Mucosa of rectum (tissue), 2 donors: ENCODE data around the gene TRIM24.
"Not testable (repeated sequence)": the region's sequence is repeated elsewhere in the genome, so short reads cannot be mapped to it uniquely, and the experiment has no call there.

Experiments
- H3K27ac ChIP-seq, 2 donors: one replicate each; pipeline ENCODE4 v1.7.0; 2013; ENCODE audit warnings: inconsistent platforms in 2 of 2, low read depth in 2 of 2, low read length in 2 of 2
- H3K27me3 ChIP-seq, 2 donors: one replicate each; pipeline ENCODE4 v1.7.0; 2013; ENCODE audit warnings: low read length in 2 of 2; ENCODE audit not compliant: control insufficient read depth in 2 of 2, insufficient read depth in 2 of 2
- H3K36me3 ChIP-seq, 2 donors: one replicate each; pipeline ENCODE4 v1.7.0; 2013; ENCODE audit warnings: low read length in 2 of 2; ENCODE audit not compliant: control insufficient read depth in 2 of 2, insufficient read depth in 2 of 2
- H3K4me1 ChIP-seq, 2 donors: one replicate each; pipeline ENCODE4 v1.7.0; 2013; ENCODE audit warnings: low read length in 2 of 2, mild to moderate bottlenecking in 1 of 2; ENCODE audit not compliant: control insufficient read depth in 2 of 2, insufficient read depth in 2 of 2
- H3K4me3 ChIP-seq, 2 donors: one replicate each; pipeline ENCODE4 v1.7.0; 2013; ENCODE audit warnings: low read length in 2 of 2
- H3K9ac ChIP-seq, 2 donors: one replicate each; pipeline ENCODE4 v1.7.0; 2013; ENCODE audit warnings: low read length in 2 of 2, low read depth in 1 of 2, mild to moderate bottlenecking in 1 of 2
- H3K9me3 ChIP-seq, 2 donors: one replicate each; pipeline ENCODE4 v1.7.0; 2013; ENCODE audit warnings: low read length in 2 of 2; ENCODE audit not compliant: control insufficient read depth in 2 of 2
- donor health status: healthy.
- donor health status: Normal muscosa, but diverticular disease.

TRIM24 gene

DNA sequence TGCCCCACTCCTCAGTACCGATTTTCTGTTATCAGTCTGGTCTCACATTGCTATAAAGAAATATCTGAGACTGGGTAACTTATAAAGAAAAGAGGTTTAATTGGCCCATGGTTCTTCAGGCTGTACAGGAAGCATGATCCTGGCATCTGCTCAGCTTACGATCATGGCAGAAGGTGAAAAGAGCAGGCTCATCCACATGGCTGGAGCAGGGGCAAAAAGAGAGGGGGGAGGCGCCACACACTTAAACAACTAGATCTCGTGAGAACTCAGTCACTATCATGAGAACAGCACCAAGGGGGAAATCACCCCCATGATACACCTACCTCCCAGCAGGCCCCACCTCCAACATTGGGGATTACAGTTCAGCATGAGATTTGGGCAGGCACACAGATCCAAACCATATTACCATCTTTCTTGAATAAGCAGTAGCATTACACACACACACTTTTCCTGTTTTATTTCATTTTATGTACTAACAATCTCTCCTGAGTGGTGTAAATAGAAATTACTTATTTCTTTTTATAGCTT, 53.3 kb downstream of the TRIM24 start:
- Histone ChIP-seq H3K9me3 (no peaks in the 10 kb centered on the region), H3K27me3 (no peaks in the 10 kb centered on the region), H3K27ac (no peak overlapping the region), H3K4me1 (no peaks in the 10 kb centered on the region), H3K36me3 (peaks cover 6 to 11% of the 10 kb centered on the region in 2 donors), H3K4me3 (no peak overlapping the region), H3K9ac (no peak overlapping the region)

DNA sequence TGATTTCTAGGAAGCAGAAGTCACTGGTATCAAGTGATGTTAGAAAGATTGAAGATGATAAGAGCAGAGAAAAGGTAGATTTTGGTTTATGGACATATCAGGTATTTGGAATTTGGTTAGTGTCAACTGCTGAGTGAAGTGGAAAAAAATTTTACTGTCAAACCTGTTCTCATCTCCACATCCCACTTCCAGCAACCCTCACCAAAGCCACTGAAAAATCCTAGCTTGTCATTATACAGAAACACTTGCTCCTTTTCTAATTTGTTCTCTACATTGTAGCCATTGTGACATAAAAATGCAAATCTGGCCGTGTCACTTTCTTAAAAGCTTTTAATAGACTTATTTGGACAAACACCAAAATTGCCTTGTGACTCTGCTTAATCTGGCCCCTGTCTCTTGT, 54.0 kb downstream of the TRIM24 start:
- H3K27ac ChIP-seq: no peak overlapping the region
- H3K4me3 ChIP-seq: no peak overlapping the region
- H3K9ac ChIP-seq: no peak overlapping the region
- no peaks in the 10 kb centered on the region for H3K9me3 ChIP-seq
- no peaks in the 10 kb centered on the region for H3K4me1 ChIP-seq
- peaks cover 7 to 17% of the 10 kb centered on the region in 2 donors for H3K36me3 ChIP-seq
- no peaks in the 10 kb centered on the region for H3K27me3 ChIP-seq

DNA sequence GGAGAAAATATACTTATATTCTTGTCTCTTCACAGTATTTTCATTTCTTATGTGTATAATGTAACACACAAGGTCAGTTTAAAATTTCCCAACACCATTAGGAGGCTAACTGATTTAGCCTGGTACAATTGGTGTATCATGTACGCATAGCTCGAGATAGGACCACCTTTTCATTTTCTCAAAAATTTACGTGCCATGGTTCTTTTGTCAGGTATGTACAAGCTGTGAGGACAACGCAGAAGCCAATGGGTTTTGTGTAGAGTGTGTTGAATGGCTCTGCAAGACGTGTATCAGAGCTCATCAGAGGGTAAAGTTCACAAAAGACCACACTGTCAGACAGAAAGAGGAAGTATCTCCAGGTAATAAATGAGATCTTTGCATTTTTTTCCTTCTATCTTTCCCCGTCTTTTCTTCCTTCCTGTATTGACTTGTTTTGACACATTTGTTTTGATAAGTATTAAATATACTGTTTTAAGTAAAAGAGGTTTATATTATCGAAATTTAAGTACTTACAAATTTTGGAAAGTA, 55.0 kb downstream of the TRIM24 start:
- Histone ChIP-seq H3K9ac (no peak overlapping the region), H3K36me3 (peaks cover 17 to 27% of the 10 kb centered on the region in 2 donors), H3K27ac (no peak overlapping the region), H3K9me3 (no peaks in the 10 kb centered on the region), H3K27me3 (no peaks in the 10 kb centered on the region), H3K4me3 (no peak overlapping the region), H3K4me1 (no peaks in the 10 kb centered on the region)

DNA sequence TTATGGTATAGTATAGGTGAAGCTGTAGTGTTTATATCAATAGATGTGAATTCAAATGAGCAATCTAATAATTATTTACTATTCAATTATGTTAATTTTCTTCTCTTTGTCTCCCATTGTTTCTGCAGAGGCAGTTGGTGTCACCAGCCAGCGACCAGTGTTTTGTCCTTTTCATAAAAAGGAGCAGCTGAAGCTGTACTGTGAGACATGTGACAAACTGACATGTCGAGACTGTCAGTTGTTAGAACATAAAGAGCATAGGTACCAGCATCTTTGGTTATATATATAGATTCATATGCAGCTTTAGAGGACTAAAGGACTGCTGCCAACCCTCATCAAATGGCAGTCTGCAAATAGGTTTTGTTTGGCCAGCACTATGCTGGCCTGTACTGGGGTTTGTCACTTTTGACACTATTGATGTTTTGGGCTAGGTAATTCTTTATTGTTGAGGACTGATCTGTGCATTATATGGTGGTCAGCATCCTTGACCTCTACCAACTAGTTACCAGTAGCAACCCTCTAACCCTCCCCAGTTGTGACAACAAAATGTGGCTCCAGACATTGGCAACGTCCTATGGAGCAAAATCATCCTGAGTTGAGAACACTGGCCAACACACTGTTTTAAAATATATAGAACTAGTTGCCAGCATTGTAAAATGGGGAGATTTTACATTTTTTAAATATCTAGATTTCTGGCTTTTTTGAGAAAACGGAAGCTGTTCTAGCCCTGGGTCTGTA, 59.2 kb downstream of the TRIM24 start:
- Histone ChIP-seq H3K4me1 (no peaks in the 10 kb centered on the region), H3K27ac (no peak overlapping the region), H3K9ac (no peak overlapping the region), H3K27me3 (no peaks in the 10 kb centered on the region), H3K9me3 (no peaks in the 10 kb centered on the region), H3K4me3 (no peak overlapping the region), H3K36me3 (peaks cover 18 to 31% of the 10 kb centered on the region in 2 donors)

DNA sequence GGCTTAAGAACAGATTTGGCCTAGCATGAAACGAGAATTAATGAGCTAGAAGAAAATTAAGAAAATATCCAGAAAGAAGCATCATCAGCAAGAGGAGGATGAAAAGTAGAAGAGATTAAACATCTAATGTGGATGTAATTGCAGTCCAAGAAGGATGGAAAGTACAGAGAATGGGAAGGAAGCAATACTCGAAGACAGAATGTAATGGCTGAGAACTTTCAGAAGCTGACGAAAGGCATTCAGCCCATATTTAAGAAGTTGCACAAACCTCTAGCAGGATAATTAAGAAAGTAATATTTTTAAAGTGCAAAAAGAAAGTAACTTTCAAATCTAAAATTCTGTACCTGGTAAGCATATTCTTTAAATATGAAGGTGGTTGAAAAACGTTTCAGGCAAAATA, 60.7 kb downstream of the TRIM24 start:
- Histone ChIP-seq H3K27ac (no peak overlapping the region), H3K27me3 (no peaks in the 10 kb centered on the region), H3K9me3 (peaks cover 0 to under 1% of the 10 kb centered on the region in 2 donors), H3K4me1 (no peaks in the 10 kb centered on the region), H3K4me3 (no peak overlapping the region), H3K9ac (no peak overlapping the region), H3K36me3 (peaks cover 21 to 34% of the 10 kb centered on the region in 2 donors)

DNA sequence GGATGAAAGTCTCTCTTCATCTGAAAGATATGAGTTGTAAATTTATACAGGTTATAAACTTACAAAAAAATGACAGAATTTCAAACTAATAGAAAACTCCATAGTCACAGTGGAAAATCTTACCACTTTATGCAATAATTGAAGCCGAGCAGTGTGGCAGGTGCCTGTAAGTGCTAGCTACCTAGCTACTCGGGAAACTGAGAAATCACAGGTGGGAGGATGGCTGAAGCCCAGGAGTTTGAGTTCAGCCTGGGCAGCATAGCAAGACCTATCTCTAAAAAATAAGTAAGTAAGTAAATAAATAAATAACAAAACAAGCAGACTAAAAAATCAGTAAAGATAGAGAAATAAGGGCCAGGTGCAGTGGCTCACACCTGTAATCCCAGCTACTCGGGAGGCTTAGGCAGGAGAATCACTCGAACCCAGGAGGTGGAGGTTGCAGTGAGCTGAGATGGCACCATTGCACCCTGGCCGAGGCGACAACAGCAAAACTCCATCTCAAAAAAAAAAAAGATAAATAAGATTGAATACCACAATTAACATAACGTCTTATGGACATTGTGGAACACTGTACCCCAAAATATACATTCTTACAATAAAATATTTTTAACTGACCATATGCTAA, 61.9 kb downstream of the TRIM24 start:
- H3K36me3 ChIP-seq: peaks cover 21 to 34% of the 10 kb centered on the region in 2 donors
- H3K4me1 ChIP-seq: no peaks in the 10 kb centered on the region
- H3K9ac ChIP-seq: no peak overlapping the region
- H3K9me3 ChIP-seq: peaks cover 4 to 5% of the 10 kb centered on the region in 2 donors
- H3K4me3 ChIP-seq: no peak overlapping the region
- H3K27ac ChIP-seq: no peak overlapping the region
- H3K27me3 ChIP-seq: no peaks in the 10 kb centered on the region

DNA sequence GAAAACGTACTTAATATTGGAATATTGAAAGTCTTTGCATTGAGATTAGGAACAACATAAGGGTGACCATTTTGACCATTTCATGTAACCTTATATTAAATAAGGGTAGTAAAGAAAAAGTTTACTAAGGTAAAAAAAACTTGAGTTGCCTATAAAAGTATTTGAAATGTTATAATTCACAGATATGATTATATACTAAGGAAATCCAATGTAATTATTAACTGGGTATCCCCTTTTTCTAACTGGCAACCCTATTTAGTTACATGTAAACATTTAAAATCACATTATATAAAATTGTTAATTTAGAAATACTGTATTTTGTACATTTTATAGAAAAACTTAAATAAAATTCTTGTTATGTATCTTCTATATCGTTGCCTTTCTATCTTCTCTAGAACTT, 64.2 kb downstream of the TRIM24 start:
- Histone ChIP-seq H3K4me3 (no peak overlapping the region), H3K9me3 (peaks cover 13 to 16% of the 10 kb centered on the region in 2 donors), H3K4me1 (no peaks in the 10 kb centered on the region), H3K9ac (no peak overlapping the region), H3K27me3 (no peaks in the 10 kb centered on the region), H3K36me3 (peaks cover 30 to 33% of the 10 kb centered on the region in 2 donors), H3K27ac (no peak overlapping the region)

DNA sequence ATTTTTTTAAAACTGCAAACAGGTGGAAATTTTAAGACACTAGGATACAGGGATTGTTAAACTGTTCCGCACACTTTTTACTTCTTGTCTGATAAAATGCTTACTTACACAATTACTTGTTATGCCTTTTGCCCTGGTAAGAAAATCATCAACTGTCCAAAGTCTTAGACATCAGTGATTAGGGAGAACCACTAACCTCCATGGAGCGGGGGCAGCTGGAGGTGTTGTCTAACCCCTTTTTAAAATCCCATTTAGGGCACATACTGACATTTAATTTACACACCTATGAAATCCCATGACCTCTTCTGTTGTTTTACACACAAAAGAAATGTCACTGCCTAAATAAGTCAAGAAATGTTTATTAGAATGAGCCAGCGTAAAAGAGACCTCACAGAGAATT, 65.7 kb downstream of the TRIM24 start:
- H3K36me3 ChIP-seq: peaks cover 24 to 28% of the 10 kb centered on the region in 2 donors
- H3K4me3 ChIP-seq: no peak overlapping the region
- H3K9ac ChIP-seq: no peak overlapping the region
- no peak overlapping the region for H3K27ac ChIP-seq
- no peaks in the 10 kb centered on the region for H3K27me3 ChIP-seq
- H3K9me3 ChIP-seq: peaks cover 14 to 16% of the 10 kb centered on the region in 2 donors
- no peaks in the 10 kb centered on the region for H3K4me1 ChIP-seq

DNA sequence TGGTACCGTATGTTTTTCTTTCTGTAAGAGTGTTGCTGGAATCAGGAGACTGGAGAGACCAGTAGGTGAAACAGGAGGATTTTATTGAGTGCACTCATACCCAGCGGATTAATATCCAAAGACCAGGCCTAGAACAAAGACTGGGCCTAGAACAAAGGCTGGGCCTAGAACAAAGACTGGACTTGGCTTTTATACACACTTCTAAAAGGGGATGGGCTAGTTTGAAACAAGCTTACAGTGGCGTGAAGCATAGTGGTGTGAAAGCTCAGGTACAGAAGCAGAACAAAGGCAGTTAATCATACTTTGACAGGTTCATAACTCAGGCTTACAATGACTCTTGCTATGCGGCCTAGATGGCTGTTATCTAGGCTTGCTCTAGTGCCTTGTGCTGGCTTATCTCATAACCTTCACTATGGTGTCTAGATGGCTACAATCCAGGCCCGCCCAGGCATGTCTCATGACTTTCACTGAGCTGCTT, 67.7 kb downstream of the TRIM24 start:
- Histone ChIP-seq H3K9me3 (peaks cover 14 to 16% of the 10 kb centered on the region in 2 donors), H3K4me1 (no peaks in the 10 kb centered on the region), H3K27ac (no peak overlapping the region), H3K9ac (no peak overlapping the region), H3K27me3 (no peaks in the 10 kb centered on the region), H3K36me3 (peaks cover 19 to 30% of the 10 kb centered on the region in 2 donors), H3K4me3 (no peak overlapping the region)

DNA sequence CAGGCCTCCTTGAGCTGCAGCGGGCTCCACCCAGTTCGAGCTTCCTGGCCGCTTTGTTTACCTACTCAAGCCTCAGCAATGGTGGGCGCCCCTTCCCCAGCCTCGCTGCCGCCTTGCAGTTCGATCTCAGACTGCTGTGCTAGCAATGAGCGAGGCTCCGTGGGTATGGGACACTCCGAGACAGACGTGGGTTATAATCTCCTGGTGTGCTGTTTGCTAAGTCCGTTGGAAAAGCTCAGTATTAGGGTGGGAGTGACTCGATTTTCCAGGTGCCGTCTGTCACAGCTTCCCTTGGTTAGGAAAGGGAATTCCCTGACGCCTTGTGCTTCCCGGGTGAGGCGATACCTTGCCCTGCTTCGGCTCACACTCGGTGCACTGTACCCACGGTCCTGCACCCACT, 76.8 kb downstream of the TRIM24 start:
- H3K9ac ChIP-seq, H3K27ac ChIP-seq, H3K27me3 ChIP-seq, H3K4me3 ChIP-seq, H3K9me3 ChIP-seq, H3K4me1 ChIP-seq: not testable (repeated sequence)
- H3K36me3 ChIP-seq: peaks cover 21 to 25% of the 10 kb centered on the region in 2 donors
